ENCODE measurements around the gene LTBR.
"Not testable (repeated sequence)": the region's sequence is repeated elsewhere in the genome, so short reads cannot be mapped to it uniquely, and the experiment has no call there.

LTBR gene

GRCh38 chr12:6426882-6427671 lies 43.1 kb downstream of the LTBR start:
- Histone ChIP-seq H3K4me1 (peaks cover 19% of the 10 kb centered on the region), H3K9me3 (ENCODE audit: control insufficient read depth, low read length) (no peaks in the 10 kb centered on the region), H3K4me3 (ENCODE audit: low read depth, low read length) (no peak overlapping the region), H3K4me2 (ENCODE audit: low read length) (no peak overlapping the region), H2AFZ (peak overlapping the region; percentile 76), H3K79me2 (no peaks in the 10 kb centered on the region), H3K27ac (no peak overlapping the region), H3K9ac (no peak overlapping the region), H3K27me3 (ENCODE audit: control insufficient read depth, insufficient read depth, low read length) (no peaks in the 10 kb centered on the region), H3K36me3 (ENCODE audit: control insufficient read depth, insufficient read depth, low read length) (no peaks in the 10 kb centered on the region)
- TF ChIP-seq CTCF (IDR thresholded peaks at IDR 0.05): no peak

GRCh38 chr12:6427796-6428195 lies 43.8 kb downstream of the LTBR start:
- not testable (repeated sequence) for H3K36me3 ChIP-seq (ENCODE audit: control insufficient read depth, insufficient read depth, low read length); H3K79me2 ChIP-seq; H2AFZ ChIP-seq; H3K27ac ChIP-seq; H3K4me2 ChIP-seq (ENCODE audit: low read length); H3K9ac ChIP-seq; H3K27me3 ChIP-seq (ENCODE audit: control insufficient read depth, insufficient read depth, low read length); H3K4me3 ChIP-seq (ENCODE audit: low read depth, low read length); H3K9me3 ChIP-seq (ENCODE audit: control insufficient read depth, low read length)
- H3K4me1 ChIP-seq: peaks cover 19% of the 10 kb centered on the region

GRCh38 chr12:6428326-6428725 lies 44.4 kb downstream of the LTBR start:
- Histone ChIP-seq H3K4me2 (ENCODE audit: low read length) (no peak overlapping the region), H3K4me3 (ENCODE audit: low read depth, low read length) (no peak overlapping the region), H3K36me3 (ENCODE audit: control insufficient read depth, insufficient read depth, low read length) (no peaks in the 10 kb centered on the region), H3K4me1 (peaks cover 18% of the 10 kb centered on the region), H3K9ac (no peak overlapping the region), H2AFZ (no peak overlapping the region), H3K79me2 (no peaks in the 10 kb centered on the region), H3K9me3 (ENCODE audit: control insufficient read depth, low read length) (no peaks in the 10 kb centered on the region), H3K27me3 (ENCODE audit: control insufficient read depth, insufficient read depth, low read length) (no peaks in the 10 kb centered on the region), H3K27ac (no peak overlapping the region)
- no peak for TF ChIP-seq CTCF (IDR thresholded peaks at IDR 0.05)

GRCh38 chr12:6430124-6430989 lies 46.4 kb downstream of the LTBR start:
- no peak overlapping the region for H2AFZ ChIP-seq
- H3K79me2 ChIP-seq: no peaks in the 10 kb centered on the region
- no peaks in the 10 kb centered on the region for H3K9me3 ChIP-seq (ENCODE audit: control insufficient read depth, low read length)
- no peaks in the 10 kb centered on the region for H3K27me3 ChIP-seq (ENCODE audit: control insufficient read depth, insufficient read depth, low read length)
- peak overlapping the region; percentile 9 for H3K4me2 ChIP-seq (ENCODE audit: low read length)
- H3K27ac ChIP-seq: no peak overlapping the region
- no peak overlapping the region for H3K4me3 ChIP-seq (ENCODE audit: low read depth, low read length)
- no peaks in the 10 kb centered on the region for H3K36me3 ChIP-seq (ENCODE audit: control insufficient read depth, insufficient read depth, low read length)
- H3K4me1 ChIP-seq: peaks cover 4% of the 10 kb centered on the region
- no peak overlapping the region for H3K9ac ChIP-seq
- TF ChIP-seq CTCF (IDR thresholded peaks at IDR 0.05): no peak

- Histone ChIP-seq H3K27ac (no peak overlapping the region), H3K27me3 (ENCODE audit: control insufficient read depth, insufficient read depth, low read length) (no peaks in the 10 kb centered on the region), H3K79me2 (no peaks in the 10 kb centered on the region), H3K36me3 (ENCODE audit: control insufficient read depth, insufficient read depth, low read length) (no peaks in the 10 kb centered on the region), H3K9ac (no peak overlapping the region), H2AFZ (no peak overlapping the region), H3K4me3 (ENCODE audit: low read depth, low read length) (no peak overlapping the region), H3K4me2 (ENCODE audit: low read length) (no peak overlapping the region), H3K4me1 (no peaks in the 10 kb centered on the region), H3K9me3 (ENCODE audit: control insufficient read depth, low read length) (no peaks in the 10 kb centered on the region)
- no peak for TF ChIP-seq CTCF (IDR thresholded peaks at IDR 0.05)
Observed at GRCh38 chr12:6432991-6433390, 49.0 kb downstream of the LTBR start.

All from parathyroid adenoma (tissue), 2 donors.